Osteoblast (primary cell): ENCODE measurements around the gene TECPR1. TPM values are rescaled to one million over a fixed set of nuclear protein-coding genes. Genes with fewer than 3 reads are reported as not detected.

Experiments used
- DNase-seq: peaks from one replicate; pipeline ENCODE4 v3.0.0; 2011; ENCODE audit warnings: low spot score, mixed read lengths; ENCODE audit not compliant: insufficient read length; ENCODE audit errors: missing footprints
- H2AFZ ChIP-seq: 2 replicates; pipeline ENCODE4 v1.6.0; 2011; ENCODE audit warnings: mild to moderate bottlenecking, low read length
- H3K27ac ChIP-seq: 2 replicates; pipeline ENCODE4 v1.5.1; 2011; ENCODE audit warnings: mild to moderate bottlenecking, low read depth, low read length, moderate library complexity
- H3K27me3 ChIP-seq: 2 replicates; pipeline ENCODE4 v1.6.0; 2012; ENCODE audit warnings: mild to moderate bottlenecking, control low read depth, inconsistent platforms, low read length, moderate library complexity; ENCODE audit not compliant: insufficient read depth
- H3K36me3 ChIP-seq: 2 replicates; pipeline ENCODE4 v1.5.1; 2011; ENCODE audit warnings: mild to moderate bottlenecking, low read length, control low read depth, moderate library complexity; ENCODE audit not compliant: insufficient read depth
- H3K4me1 ChIP-seq: 2 replicates; pipeline ENCODE4 v1.5.1; 2011; ENCODE audit warnings: mild to moderate bottlenecking, low read length, control low read depth, moderate library complexity; ENCODE audit not compliant: insufficient read depth
- H3K4me2 ChIP-seq: 2 replicates; pipeline ENCODE4 v1.6.0; 2011; ENCODE audit warnings: mild to moderate bottlenecking, low read length; ENCODE audit not compliant: insufficient read depth
- H3K4me3 ChIP-seq: fragments of 200-600 bp; sonication (generic); 3 replicates; pipeline ENCODE4 v1.5.1; 2012; ENCODE audit warnings: mild to moderate bottlenecking, low read length, inconsistent platforms; ENCODE audit not compliant: insufficient read depth
- H3K79me2 ChIP-seq: 2 replicates; pipeline ENCODE4 v1.6.0; 2012; ENCODE audit warnings: mild to moderate bottlenecking, low read length, control low read depth, inconsistent platforms; ENCODE audit not compliant: insufficient read depth
- H3K9me3 ChIP-seq: 2 replicates; pipeline ENCODE4 v1.5.1; 2011; ENCODE audit warnings: low read depth, low read length, control low read depth
- H4K20me1 ChIP-seq: 2 replicates; pipeline ENCODE4 v1.6.0; 2012; ENCODE audit warnings: mild to moderate bottlenecking, low read length, control low read depth; ENCODE audit not compliant: insufficient read depth
- CTCF ChIP-seq: IDR thresholded peaks from 2 replicates; pipeline ENCODE4 v1.5.1; 2011; ENCODE audit warnings: mild to moderate bottlenecking, low read depth, low read length, moderate library complexity; ENCODE audit errors: extremely low read depth
- total RNA-seq: library from RNA; depleted of rRNA; stranded (reverse); fragments of >200 nt; gene quantifications from 2 replicates; pipeline ENCODE4 v1.2.3, GENCODE V29; 2012

Gene TECPR1
- total RNA-seq, 1 donor = 20.3 TPM

GRCh38 chr7:98209166-98209920, 42.7 kb downstream of the TECPR1 start:
- no peaks in the 10 kb centered on the region for H3K4me1 ChIP-seq
- no peak overlapping the region for H3K4me3 ChIP-seq
- H2AFZ ChIP-seq = no peak overlapping the region
- H3K4me2 ChIP-seq = no peak overlapping the region
- DNase-seq = peak; percentile 45
- H3K27ac ChIP-seq = no peak overlapping the region
- H3K9me3 ChIP-seq = no peaks in the 10 kb centered on the region
- no peaks in the 10 kb centered on the region for H3K79me2 ChIP-seq
- no peak for TF ChIP-seq CTCF
- no peaks in the 10 kb centered on the region for H3K36me3 ChIP-seq
- no peaks in the 10 kb centered on the region for H4K20me1 ChIP-seq
- no peaks in the 10 kb centered on the region for H3K27me3 ChIP-seq

- H4K20me1 ChIP-seq = no peaks in the 10 kb centered on the region
- TF ChIP-seq CTCF = no peak
- H3K9me3 ChIP-seq = no peaks in the 10 kb centered on the region
- H3K4me2 ChIP-seq = no peak overlapping the region
- H3K27ac ChIP-seq = no peak overlapping the region
- no peaks in the 10 kb centered on the region for H3K27me3 ChIP-seq
- no peaks in the 10 kb centered on the region for H3K4me1 ChIP-seq
- no peaks in the 10 kb centered on the region for H3K36me3 ChIP-seq
- no peak overlapping the region for H3K4me3 ChIP-seq
- no peaks in the 10 kb centered on the region for H3K79me2 ChIP-seq
- DNase-seq = peak; percentile 77
- H2AFZ ChIP-seq = no peak overlapping the region
These were observed 45.3 kb downstream of the TECPR1 start for GRCh38 chr7:98206451-98207330.

DNA sequence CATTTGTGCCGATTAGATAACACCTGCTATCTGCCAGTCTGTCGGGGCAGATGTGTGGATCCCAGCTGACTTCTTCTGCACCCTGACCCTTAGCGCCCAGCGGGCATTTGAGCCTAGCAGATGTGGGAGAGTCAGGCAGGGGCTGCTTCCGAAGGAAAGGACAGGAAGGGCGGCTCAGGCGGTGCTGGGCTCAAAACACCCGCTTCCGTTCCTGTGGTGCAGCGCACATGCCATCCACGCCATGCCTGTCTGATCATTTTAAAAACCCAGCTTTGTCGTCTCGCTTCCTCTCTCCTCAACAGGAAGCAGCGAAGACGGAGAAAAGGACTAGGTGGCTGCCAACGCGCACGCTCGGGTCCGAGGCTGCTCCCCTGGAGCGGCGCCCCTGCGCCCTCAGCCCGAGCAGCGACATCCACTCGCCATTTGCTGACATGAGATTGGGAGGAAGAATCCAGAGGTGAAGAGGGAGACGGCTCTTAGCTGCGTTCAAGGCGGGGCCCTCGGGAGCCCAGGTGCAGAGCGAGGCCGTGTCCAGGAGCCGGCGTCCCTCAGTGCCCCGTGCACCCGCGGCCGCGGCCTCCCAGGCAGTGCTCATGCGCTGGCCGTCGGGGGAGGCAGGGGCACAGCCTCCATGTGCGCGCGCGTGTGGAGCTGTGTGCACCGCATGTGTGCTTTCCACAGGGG, 46.7 kb downstream of the TECPR1 start:
- DNase-seq = no peak
- no peak overlapping the region for H3K27ac ChIP-seq

More for the DNA sequence above, 46.7 kb downstream of the TECPR1 start:
- Histone ChIP-seq H4K20me1 (no peaks in the 10 kb centered on the region), H3K27me3 (no peaks in the 10 kb centered on the region), H3K4me3 (no peak overlapping the region), H3K4me2 (no peak overlapping the region), H3K36me3 (no peaks in the 10 kb centered on the region), H3K4me1 (no peaks in the 10 kb centered on the region), H3K79me2 (peaks cover 1% of the 10 kb centered on the region), H2AFZ (no peak overlapping the region), H3K9me3 (no peaks in the 10 kb centered on the region)
- no peak for TF ChIP-seq CTCF
